GM12878 (cell line): ENCODE data around the gene ZFP82. TPM values are rescaled to one million over a fixed set of nuclear protein-coding genes. Genes with fewer than 3 reads are reported as not detected.

Experiments
- ATF2 ChIP-seq: IDR thresholded peaks from 2 replicates; pipeline ENCODE4 v1.6.1; 2012; ENCODE audit warnings: low read length, inconsistent platforms
- BHLHE40 ChIP-seq, 2 experiments: fragments of 450-650 bp in 1 of 2; IDR thresholded peaks; 2 replicates each; pipeline ENCODE4 v1.6.1; 2011 to 2017; ENCODE audit warnings: low read depth in 2 of 2, borderline replicate concordance in 1 of 2, improper control_type of control experiment in 1 of 2, low read length in 1 of 2, mild to moderate bottlenecking in 1 of 2
- CREM ChIP-seq: IDR thresholded peaks from 2 replicates; pipeline ENCODE4 v1.6.1; 2014; ENCODE audit warnings: antibody characterized with exemption, low read depth
- E2F4 ChIP-seq: IDR thresholded peaks from 2 replicates; pipeline ENCODE4 v1.6.1; 2012; ENCODE audit warnings: low read depth, low read length, improper control_type of control experiment
- ELK1 ChIP-seq: IDR thresholded peaks from 2 replicates; pipeline ENCODE4 v1.6.1; 2012; ENCODE audit warnings: low read depth, low read length, improper control_type of control experiment
- HDAC6 ChIP-seq: fragments of 200-600 bp; sonication (generic); IDR thresholded peaks from one replicate; pipeline ENCODE4 v1.8.0; 2017; ENCODE audit warnings: antibody characterized with exemption; ENCODE audit not compliant: unreplicated experiment
- IKZF1 ChIP-seq: fragments of 450-650 bp; conservative IDR thresholded peaks from 2 replicates; pipeline ENCODE4 v1.6.1; 2017; ENCODE audit warnings: antibody characterized with exemption, mild to moderate bottlenecking
- IRF3 ChIP-seq: fragments of 450-650 bp; IDR thresholded peaks from 2 replicates; pipeline ENCODE4 v1.6.1; 2014; ENCODE audit warnings: mild to moderate bottlenecking
- MYC ChIP-seq: IDR thresholded peaks from 2 replicates; pipeline ENCODE4 v1.6.1; 2011; ENCODE audit warnings: mild to moderate bottlenecking, low read length, moderate library complexity, inconsistent platforms; ENCODE audit not compliant: insufficient read depth, insufficient replicate concordance, insufficient read length, severe bottlenecking
- NR2C2 ChIP-seq: IDR thresholded peaks from 2 replicates; pipeline ENCODE4 v1.6.1; 2011; ENCODE audit warnings: borderline replicate concordance, low read depth; ENCODE audit not compliant: control insufficient read depth, insufficient read length
- PML ChIP-seq: IDR thresholded peaks from 2 replicates; pipeline ENCODE4 v1.6.1; 2012; ENCODE audit warnings: low read length, inconsistent platforms
- RCOR1 ChIP-seq: conservative IDR thresholded peaks from 2 replicates; pipeline ENCODE4 v1.6.1; 2012; ENCODE audit warnings: low read depth, low read length, improper control_type of control experiment
- RUNX3 ChIP-seq: IDR thresholded peaks from 2 replicates; pipeline ENCODE4 v1.6.1; 2012; ENCODE audit warnings: low read length, inconsistent platforms
- SP1 ChIP-seq: IDR thresholded peaks from one replicate; pipeline ENCODE4 v1.6.1; 2011; ENCODE audit warnings: low read depth, low read length
- SUZ12 ChIP-seq: fragments of 200-600 bp; sonication (generic); IDR thresholded peaks from one replicate; pipeline ENCODE4 v1.6.1; 2018; ENCODE audit warnings: antibody characterized with exemption, mild to moderate bottlenecking; ENCODE audit not compliant: unreplicated experiment
- TARDBP ChIP-seq: IDR thresholded peaks from 2 replicates; pipeline ENCODE4 v1.6.1; 2016; ENCODE audit warnings: borderline replicate concordance
- TBL1XR1 ChIP-seq: IDR thresholded peaks from 2 replicates; pipeline ENCODE4 v1.6.1; 2012; ENCODE audit warnings: low read depth, low read length, improper control_type of control experiment
- polyA plus RNA-seq, 11 experiments: library from polyadenylated mRNA; depleted of rRNA in 4 of 11; unstranded in 6 of 11; stranded (reverse) in 5 of 11; fragments of >200 nt; fragmentation: Nextera tagmentation in 4 of 11; fragmentation: Illumina TruSeq in 1 of 11; extraction: Ambion mirVana in 4 of 11; extraction: Trizol in 1 of 11; gene quantifications; 1 replicate in 1 of 11; 2 replicates in 10 of 11; pipeline versions ENCODE4 v1.2.1 to v1.2.3, GENCODE V29; 2011 to 2016; ENCODE audit warnings: inconsistent platforms in 2 of 11, missing spikeins in 2 of 11, low read depth in 1 of 11
- total RNA-seq, 4 experiments: library from RNA; depleted of rRNA in 3 of 4; stranded (reverse); fragments of >200 nt in 3 of 4; fragmentation: Illumina TruSeq in 1 of 4; extraction: Trizol in 1 of 4; gene quantifications; 2 replicates each; pipeline versions ENCODE4 v1.2.1 to v1.2.3, GENCODE V29; 2013 to 2021
- TF ChIP-seq, protein P1 (sequence below): fragments of 450-650 bp; IDR thresholded peaks from 2 replicates; pipeline ENCODE4 v1.6.1; 2017; ENCODE audit warnings: low read depth, mild to moderate bottlenecking, moderate library complexity
- TF ChIP-seq, protein P2 (sequence below): fragments of 450-650 bp; IDR thresholded peaks from 2 replicates; pipeline ENCODE4 v1.6.1; 2016; ENCODE audit warnings: mild to moderate bottlenecking

The ZFP82 gene
- total and polyA plus RNA-seq, 10 of the 15 experiments (the other 5 are each of a cell fraction or from before 2014, with no cell fraction given) = 2.0 to 5.4 (median 2.3) TPM

DNA sequence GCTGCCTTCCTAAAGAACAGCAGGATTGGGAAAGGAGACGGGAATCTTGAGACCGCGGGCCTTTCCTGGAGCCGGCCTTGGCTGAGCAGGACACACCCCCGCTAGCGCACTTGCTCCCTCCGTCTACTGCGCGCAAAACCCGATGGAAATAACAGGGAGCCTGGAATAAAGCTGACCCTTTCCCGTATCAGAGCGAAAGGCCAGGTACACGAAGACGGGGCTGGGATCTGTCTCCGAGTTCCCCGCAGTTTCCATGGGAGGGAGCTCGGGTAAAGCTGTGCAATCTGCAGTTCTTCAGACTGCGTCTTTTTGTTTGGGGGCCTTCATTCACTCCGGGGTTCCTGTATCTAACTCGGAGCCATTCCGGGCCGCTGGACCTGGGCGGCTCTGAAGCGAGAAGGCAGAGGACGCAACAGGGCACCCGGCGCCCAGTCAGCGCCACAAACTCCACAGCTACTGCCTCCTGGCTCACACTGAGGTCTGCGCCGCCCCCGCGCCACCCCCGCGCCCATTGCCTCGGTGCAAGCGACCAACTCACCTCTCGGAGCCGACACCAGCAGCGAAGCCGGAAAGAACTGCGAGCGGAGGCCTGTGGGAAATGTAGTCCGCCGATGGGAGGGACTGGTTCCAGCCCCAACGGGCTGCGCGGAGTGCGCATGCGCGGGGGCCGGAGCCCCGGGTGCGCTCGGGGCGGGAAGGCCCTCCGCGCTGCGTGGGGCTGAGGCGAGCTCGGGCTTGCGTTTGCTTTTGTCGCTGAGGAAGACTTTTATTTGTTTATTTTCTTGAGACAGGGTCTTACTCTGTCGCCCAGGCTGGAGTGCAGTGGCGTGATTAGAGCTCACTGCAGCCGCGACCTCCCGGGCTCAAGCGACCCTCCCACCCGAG is 39.6 kb downstream of the ZFP82 start, which contains the start of gene ZFP14 (continued):
- TF ChIP-seq, protein P1, sequence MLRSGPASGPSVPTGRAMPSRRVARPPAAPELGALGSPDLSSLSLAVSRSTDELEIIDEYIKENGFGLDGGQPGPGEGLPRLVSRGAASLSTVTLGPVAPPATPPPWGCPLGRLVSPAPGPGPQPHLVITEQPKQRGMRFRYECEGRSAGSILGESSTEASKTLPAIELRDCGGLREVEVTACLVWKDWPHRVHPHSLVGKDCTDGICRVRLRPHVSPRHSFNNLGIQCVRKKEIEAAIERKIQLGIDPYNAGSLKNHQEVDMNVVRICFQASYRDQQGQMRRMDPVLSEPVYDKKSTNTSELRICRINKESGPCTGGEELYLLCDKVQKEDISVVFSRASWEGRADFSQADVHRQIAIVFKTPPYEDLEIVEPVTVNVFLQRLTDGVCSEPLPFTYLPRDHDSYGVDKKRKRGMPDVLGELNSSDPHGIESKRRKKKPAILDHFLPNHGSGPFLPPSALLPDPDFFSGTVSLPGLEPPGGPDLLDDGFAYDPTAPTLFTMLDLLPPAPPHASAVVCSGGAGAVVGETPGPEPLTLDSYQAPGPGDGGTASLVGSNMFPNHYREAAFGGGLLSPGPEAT = peak; percentile 89
- TF ChIP-seq HDAC6 = no peak
- no peak for TF ChIP-seq E2F4
- TF ChIP-seq PML = no peak
- TF ChIP-seq SP1 = peak; percentile 57
- peak; percentile 29; the same call in 1 of the 2 replicates for TF ChIP-seq ELK1
- TF ChIP-seq BHLHE40 (IDR thresholded peaks at IDR 0.05; ENCODE audit: borderline replicate concordance in 1 of 2, low read depth in 2 of 2, low read length in 1 of 2) = peak; percentile 85 to 94
- TF ChIP-seq CREM = no peak
- TF ChIP-seq IKZF1 = peak; percentile 91
- no peak for TF ChIP-seq TARDBP
- 0 out of 2 replicates have a peak, but pooled peaks have one; percentile 40 for TF ChIP-seq IRF3
- TF ChIP-seq NR2C2 = no peak
- TF ChIP-seq MYC = no peak
- no peak for TF ChIP-seq ATF2
- TF ChIP-seq RCOR1 = no peak
- TF ChIP-seq, protein P2, sequence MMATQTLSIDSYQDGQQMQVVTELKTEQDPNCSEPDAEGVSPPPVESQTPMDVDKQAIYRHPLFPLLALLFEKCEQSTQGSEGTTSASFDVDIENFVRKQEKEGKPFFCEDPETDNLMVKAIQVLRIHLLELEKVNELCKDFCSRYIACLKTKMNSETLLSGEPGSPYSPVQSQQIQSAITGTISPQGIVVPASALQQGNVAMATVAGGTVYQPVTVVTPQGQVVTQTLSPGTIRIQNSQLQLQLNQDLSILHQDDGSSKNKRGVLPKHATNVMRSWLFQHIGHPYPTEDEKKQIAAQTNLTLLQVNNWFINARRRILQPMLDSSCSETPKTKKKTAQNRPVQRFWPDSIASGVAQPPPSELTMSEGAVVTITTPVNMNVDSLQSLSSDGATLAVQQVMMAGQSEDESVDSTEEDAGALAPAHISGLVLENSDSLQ = 0 out of 2 replicates have a peak, but pooled peaks have one; percentile 12
- peak; percentile 42; the same call in 1 of the 2 replicates for TF ChIP-seq RUNX3
- TF ChIP-seq TBL1XR1 = no peak
- no peak for TF ChIP-seq SUZ12
